PC-9 (cell line): ENCODE measurements around the gene GLT8D2. TPM values are rescaled to one million over a fixed set of nuclear protein-coding genes. Genes with fewer than 3 reads are reported as not detected.
A peak's percentile ranks its signal among the peaks of the same experiment; 100 is the strongest.

Experiments
- BruUV-seq: library from RNA; stranded (reverse); fragments of 400-500 nt; replicated peaks from 2 replicates; lab custom pipeline; 2021; lab: Mats Ljungman, UMichigan
- CTCF ChIA-PET: fragments of 300-600 bp; sonication (Branson Sonifier 250); formaldehyde crosslinking; loops from one replicate; lab custom pipeline; 2022; ENCODE audit warnings: antibody characterized with exemption; lab: Charles Lee
- POLR2A ChIA-PET: fragments of 300-600 bp; sonication (Branson Sonifier 250); formaldehyde crosslinking; loops from one replicate; lab custom pipeline; 2022; ENCODE audit warnings: antibody characterized with exemption; ENCODE audit not compliant: unreplicated experiment; lab: Charles Lee
- DNase-seq, 2 experiments: peaks; one replicate each; pipeline versions ENCODE4 v3.0.0 to v3.0.0-alpha.2; 2015 to 2022; ENCODE audit warnings: mixed read lengths in 1 of 2
- H2AFZ ChIP-seq: fragments of 200-600 bp; sonication (generic); 2 replicates; pipeline ENCODE4 v1.8.1; 2017; ENCODE audit warnings: antibody characterized with exemption
- H3F3A ChIP-seq: fragments of 200-600 bp; sonication (generic); 2 replicates; pipeline ENCODE4 v1.8.1; 2017; ENCODE audit warnings: antibody characterized with exemption, mild to moderate bottlenecking, low read depth; ENCODE audit not compliant: insufficient read depth
- H3K27ac ChIP-seq: fragments of 200-600 bp; sonication (generic); 2 replicates; pipeline ENCODE4 v1.6.1; 2016; ENCODE audit warnings: mixed run types
- H3K27me3 ChIP-seq: fragments of 200-600 bp; sonication (generic); 2 replicates; pipeline ENCODE4 v1.6.1; 2016; ENCODE audit warnings: low read depth, mixed run types; ENCODE audit not compliant: insufficient read depth
- H3K36me3 ChIP-seq: fragments of 200-600 bp; sonication (generic); 2 replicates; pipeline ENCODE4 v1.6.1; 2016; ENCODE audit warnings: low read depth, mixed run types
- H3K4me1 ChIP-seq: fragments of 200-600 bp; sonication (generic); replicated peaks from 2 replicates; pipeline ENCODE4 v1.6.1; 2016; ENCODE audit warnings: mixed run types; ENCODE audit not compliant: insufficient read depth
- H3K4me2 ChIP-seq: fragments of 200-600 bp; sonication (generic); 2 replicates; pipeline ENCODE4 v1.6.1; 2017; ENCODE audit warnings: mixed run types
- H3K4me3 ChIP-seq: fragments of 200-600 bp; sonication (generic); 2 replicates; pipeline ENCODE4 v1.6.1; 2016; ENCODE audit warnings: mixed run types
- H3K79me2 ChIP-seq: fragments of 200-600 bp; sonication (generic); 2 replicates; pipeline ENCODE4 v1.6.1; 2017; ENCODE audit warnings: low read depth, mixed run types
- H3K9me2 ChIP-seq: fragments of 200-600 bp; sonication (generic); 2 replicates; pipeline ENCODE4 v1.8.1; 2017; ENCODE audit warnings: mild to moderate bottlenecking; ENCODE audit not compliant: insufficient read depth
- H3K9me3 ChIP-seq: fragments of 200-600 bp; sonication (generic); 2 replicates; pipeline ENCODE4 v1.8.1; 2016; ENCODE audit warnings: low read depth; ENCODE audit not compliant: insufficient read depth
- H4K20me1 ChIP-seq: fragments of 200-600 bp; sonication (generic); 2 replicates; pipeline ENCODE4 v1.8.1; 2017; ENCODE audit not compliant: insufficient read depth
- EZH2 ChIP-seq: fragments of 200-600 bp; sonication (generic); IDR thresholded peaks from 2 replicates; pipeline ENCODE4 v1.8.0; 2017; ENCODE audit warnings: antibody characterized with exemption, low read depth
- intact Hi-C: fragments of 100-400 bp; cut with micrococcal nuclease; formaldehyde crosslinking; loops from one replicate; pipeline ENCODE4 v1.10.0; 2022; ENCODE audit not compliant: unreplicated experiment
- total RNA-seq: library from RNA; stranded (reverse); gene quantifications from 2 replicates; pipeline ENCODE4 v1.2.3, GENCODE V29; 2021
- TF ChIP-seq, protein P1 (sequence below): fragments of 200-600 bp; sonication (generic); conservative IDR thresholded peaks from 2 replicates; pipeline ENCODE4 v1.6.1; 2017; ENCODE audit warnings: mixed run types, antibody characterized with exemption, mild to moderate bottlenecking, moderate library complexity

The GLT8D2 gene
- total RNA-seq, 1 experiment from 2014 or later: 0.31 TPM

DNA sequence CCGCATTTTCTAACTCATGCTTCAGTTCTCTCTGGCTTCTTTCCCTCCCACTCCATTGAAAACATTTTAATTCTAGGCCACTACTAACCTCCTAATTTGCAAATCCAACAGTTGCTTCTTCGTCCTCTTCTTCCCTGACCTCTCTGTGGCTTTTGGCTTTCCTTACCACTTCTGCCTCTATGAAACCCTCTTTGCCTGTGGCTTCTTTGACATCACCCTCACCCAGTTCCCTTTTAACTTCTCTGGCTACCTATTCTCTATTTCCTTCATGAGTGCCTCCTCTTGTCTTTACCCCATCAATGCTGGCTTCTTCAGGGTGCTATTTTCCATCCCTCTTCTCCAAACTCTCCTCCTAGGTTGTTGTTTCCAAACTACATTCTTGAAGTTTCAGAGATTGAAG lies 10.0 kb upstream of the GLT8D2 start:
- H3K4me1 ChIP-seq: peaks cover 15% of the 10 kb centered on the region; the same call in 1 of the 2 replicates
- H3K79me2 ChIP-seq: no peaks in the 10 kb centered on the region
- H3K36me3 ChIP-seq: no peaks in the 10 kb centered on the region
- intact Hi-C loops: loop anchor here (5.0 kb wide), 2 partner anchors 297 to 997 kb away; no protein-coding TSS in a partner anchor
- no peaks in the 10 kb centered on the region for H3K9me2 ChIP-seq
- TF ChIP-seq, protein P1, sequence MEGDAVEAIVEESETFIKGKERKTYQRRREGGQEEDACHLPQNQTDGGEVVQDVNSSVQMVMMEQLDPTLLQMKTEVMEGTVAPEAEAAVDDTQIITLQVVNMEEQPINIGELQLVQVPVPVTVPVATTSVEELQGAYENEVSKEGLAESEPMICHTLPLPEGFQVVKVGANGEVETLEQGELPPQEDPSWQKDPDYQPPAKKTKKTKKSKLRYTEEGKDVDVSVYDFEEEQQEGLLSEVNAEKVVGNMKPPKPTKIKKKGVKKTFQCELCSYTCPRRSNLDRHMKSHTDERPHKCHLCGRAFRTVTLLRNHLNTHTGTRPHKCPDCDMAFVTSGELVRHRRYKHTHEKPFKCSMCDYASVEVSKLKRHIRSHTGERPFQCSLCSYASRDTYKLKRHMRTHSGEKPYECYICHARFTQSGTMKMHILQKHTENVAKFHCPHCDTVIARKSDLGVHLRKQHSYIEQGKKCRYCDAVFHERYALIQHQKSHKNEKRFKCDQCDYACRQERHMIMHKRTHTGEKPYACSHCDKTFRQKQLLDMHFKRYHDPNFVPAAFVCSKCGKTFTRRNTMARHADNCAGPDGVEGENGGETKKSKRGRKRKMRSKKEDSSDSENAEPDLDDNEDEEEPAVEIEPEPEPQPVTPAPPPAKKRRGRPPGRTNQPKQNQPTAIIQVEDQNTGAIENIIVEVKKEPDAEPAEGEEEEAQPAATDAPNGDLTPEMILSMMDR: no peak
- TF ChIP-seq EZH2: no peak
- no peaks in the 10 kb centered on the region for H4K20me1 ChIP-seq
- H3K27me3 ChIP-seq: no peaks in the 10 kb centered on the region
- CTCF ChIA-PET: no interaction called here
- POLR2A ChIA-PET: interaction anchor here (0.7 kb wide), 1 partner anchor 278 kb away, joined by 4 read pairs; no protein-coding TSS in a partner anchor
- no peaks in the 10 kb centered on the region for H3K9me3 ChIP-seq
- H2AFZ ChIP-seq: no peak overlapping the region
- H3K4me2 ChIP-seq: no peak overlapping the region
- BruUV-seq: no TSS peak
- H3F3A ChIP-seq: peaks cover 5% of the 10 kb centered on the region; the same call in 1 of the 2 replicates
- no peak overlapping the region for H3K27ac ChIP-seq
- no peak for DNase-seq
- H3K4me3 ChIP-seq: no peak overlapping the region

GRCh38 chr12:104058802-104059201 lies 8.8 kb upstream of the GLT8D2 start:
- no peaks in the 10 kb centered on the region for H3K9me3 ChIP-seq
- no peak overlapping the region for H3K27ac ChIP-seq
- peak overlapping the region; percentile 25; the same call in 1 of the 2 replicates for H3K4me2 ChIP-seq
- TF ChIP-seq, protein P1: no peak
- BruUV-seq: no TSS peak
- ChIA-PET CTCF (no interaction called here), POLR2A (interaction anchor here (0.7 kb wide), 1 partner anchor 79 kb away, joined by 3 read pairs; no protein-coding TSS in a partner anchor)
- DNase-seq: peak in 1 of 2 experiments; percentile 81
- H3F3A ChIP-seq: peaks cover 4% of the 10 kb centered on the region; the same call in 1 of the 2 replicates
- no peaks in the 10 kb centered on the region for H3K79me2 ChIP-seq
- no peak overlapping the region for H2AFZ ChIP-seq
- H3K4me3 ChIP-seq: no peak overlapping the region
- H3K9me2 ChIP-seq: no peaks in the 10 kb centered on the region
- H3K4me1 ChIP-seq: peaks cover 15% of the 10 kb centered on the region; the same call in 1 of the 2 replicates
- no peaks in the 10 kb centered on the region for H4K20me1 ChIP-seq
- H3K36me3 ChIP-seq: no peaks in the 10 kb centered on the region
- no peaks in the 10 kb centered on the region for H3K27me3 ChIP-seq
- intact Hi-C loops: loop anchor here (5.0 kb wide), 2 partner anchors 298 to 998 kb away; no protein-coding TSS in a partner anchor

GRCh38 chr12:104057771-104058197 lies 7.8 kb upstream of the GLT8D2 start:
- no peaks in the 10 kb centered on the region for H4K20me1 ChIP-seq
- no peak overlapping the region for H3K4me3 ChIP-seq
- BruUV-seq: no TSS peak
- H3K4me1 ChIP-seq: peaks cover 15% of the 10 kb centered on the region; the same call in 1 of the 2 replicates
- H3K9me2 ChIP-seq: no peaks in the 10 kb centered on the region
- ChIA-PET CTCF (no interaction called here), POLR2A (no interaction called here)
- no peak overlapping the region for H3K27ac ChIP-seq
- H3K27me3 ChIP-seq: no peaks in the 10 kb centered on the region
- H3K79me2 ChIP-seq: no peaks in the 10 kb centered on the region
- peak in 1 of 2 experiments; percentile 32 for DNase-seq
- TF ChIP-seq EZH2: no peak
- TF ChIP-seq, protein P1: peak; percentile 82
- intact Hi-C loops: loop anchor here (2.0 to 5.0 kb wide), 3 partner anchors 51 to 1000 kb away; no protein-coding TSS in a partner anchor
- no peak overlapping the region for H2AFZ ChIP-seq
- H3K36me3 ChIP-seq: no peaks in the 10 kb centered on the region
- H3K4me2 ChIP-seq: no peak overlapping the region
- H3K9me3 ChIP-seq: no peaks in the 10 kb centered on the region
- no peaks in the 10 kb centered on the region for H3F3A ChIP-seq
